IMR-90 (cell line): ENCODE data around the gene LRRC18. TPM values are rescaled to one million over a fixed set of nuclear protein-coding genes. Genes with fewer than 3 reads are reported as not detected.

Experiments
- ATAC-seq: fragments of 200-7000 bp; cut with Tn5 transposase; 2 replicates; pipeline ENCODE4 v1.9.1; 2020; ENCODE audit warnings: low read depth, mild to moderate bottlenecking, moderate library complexity
- BruUV-seq: library from RNA; stranded (reverse); fragments of 400-500 nt; replicated peaks from 2 replicates; lab custom pipeline; 2021; lab: Mats Ljungman, UMichigan
- CTCF ChIA-PET: fragments of 300-600 bp; formaldehyde crosslinking; extraction: SDS; loops from one replicate; lab custom pipeline; 2021; ENCODE audit warnings: antibody characterized with exemption; lab: Yijun Ruan, JAX
- POLR2A ChIA-PET: fragments of 300-600 bp; sonication (Branson Sonifier 250); formaldehyde crosslinking; loops from one replicate; lab custom pipeline; 2022; ENCODE audit warnings: antibody characterized with exemption; ENCODE audit not compliant: unreplicated experiment; lab: Charles Lee
- DNase-seq: peaks from one replicate; pipeline ENCODE4 v3.0.0; 2013
- H2AFZ ChIP-seq: replicated peaks from 2 replicates; pipeline ENCODE3; 2013; ENCODE audit warnings: low read length, mild to moderate bottlenecking; ENCODE audit not compliant: poor library complexity
- H2AK5ac ChIP-seq: 2 replicates; pipeline ENCODE4 v1.6.1; 2013; ENCODE audit warnings: low read depth, low read length, inconsistent platforms
- H2AK9ac ChIP-seq: replicated peaks from 2 replicates; pipeline ENCODE3; 2013; ENCODE audit warnings: mild to moderate bottlenecking, low read depth, low read length, moderate library complexity; ENCODE audit not compliant: poor library complexity
- H2BK120ac ChIP-seq: 2 replicates; pipeline ENCODE4 v1.6.1; 2013; ENCODE audit warnings: low read depth, low read length, inconsistent platforms
- H2BK15ac ChIP-seq: 3 replicates; pipeline ENCODE4 v1.6.1; 2013; ENCODE audit warnings: low read depth, low read length, inconsistent platforms
- H2BK20ac ChIP-seq: 2 replicates; pipeline ENCODE4 v1.6.1; 2013; ENCODE audit warnings: low read depth, mild to moderate bottlenecking, inconsistent platforms, low read length, moderate library complexity
- H2BK5ac ChIP-seq: 2 replicates; pipeline ENCODE4 v1.6.1; 2013; ENCODE audit warnings: mild to moderate bottlenecking, low read depth, low read length, inconsistent platforms; ENCODE audit not compliant: poor library complexity, severe bottlenecking
- H3K14ac ChIP-seq: replicated peaks from 2 replicates; pipeline ENCODE4 v1.6.1; 2013; ENCODE audit warnings: low read depth, low read length, inconsistent platforms
- H3K18ac ChIP-seq: 2 replicates; pipeline ENCODE4 v1.6.1; 2013; ENCODE audit warnings: low read depth, low read length, control low read depth
- H3K23ac ChIP-seq: 2 replicates; pipeline ENCODE4 v1.6.1; 2013; ENCODE audit warnings: low read depth, low read length, inconsistent platforms
- H3K27ac ChIP-seq: 2 replicates; pipeline ENCODE4 v1.5.1; 2013; ENCODE audit warnings: mild to moderate bottlenecking, control low read depth, low read length; ENCODE audit not compliant: insufficient read depth
- H3K27me3 ChIP-seq: 2 replicates; pipeline ENCODE4 v1.6.1; 2013; ENCODE audit warnings: low read length; ENCODE audit not compliant: control insufficient read depth, insufficient read depth
- H3K36me3 ChIP-seq: 2 replicates; pipeline ENCODE4 v1.6.1; 2013; ENCODE audit warnings: low read length, mixed read lengths; ENCODE audit not compliant: control insufficient read depth, insufficient read depth
- H3K4ac ChIP-seq: 2 replicates; pipeline ENCODE4 v1.6.1; 2013; ENCODE audit warnings: low read depth, low read length, inconsistent platforms
- H3K4me1 ChIP-seq: 2 replicates; pipeline ENCODE4 v1.6.1; 2013; ENCODE audit warnings: low read length, mixed read lengths; ENCODE audit not compliant: control insufficient read depth, insufficient read depth
- H3K4me2 ChIP-seq: 2 replicates; pipeline ENCODE4 v1.6.1; 2013; ENCODE audit warnings: low read depth, mild to moderate bottlenecking, control low read depth, low read length, moderate library complexity
- H3K4me3 ChIP-seq: 2 replicates; pipeline ENCODE4 v1.5.1; 2013; ENCODE audit warnings: low read depth, mild to moderate bottlenecking, control low read depth, low read length, moderate library complexity; ENCODE audit not compliant: insufficient read depth
- H3K56ac ChIP-seq: 2 replicates; pipeline ENCODE4 v1.6.1; 2013; ENCODE audit warnings: low read length, inconsistent platforms; ENCODE audit not compliant: insufficient read depth; ENCODE audit errors: extremely low read depth
- H3K79me1 ChIP-seq, 2 experiments: 2 replicates each; pipeline ENCODE4 v1.6.1; 2013; ENCODE audit warnings: low read length in 2 of 2, inconsistent platforms in 1 of 2, low read depth in 1 of 2
- H3K9ac ChIP-seq: 2 replicates; pipeline ENCODE4 v1.6.1; 2013; ENCODE audit warnings: low read depth, low read length, control low read depth
- H3K9me1 ChIP-seq: 2 replicates; pipeline ENCODE4 v1.6.1; 2013; ENCODE audit warnings: low read length, inconsistent platforms; ENCODE audit not compliant: insufficient read depth
- H3K9me3 ChIP-seq: 2 replicates; pipeline ENCODE4 v1.6.1; 2013; ENCODE audit warnings: low read length; ENCODE audit not compliant: control insufficient read depth, insufficient read depth
- H4K20me1 ChIP-seq: 2 replicates; pipeline ENCODE4 v1.6.1; 2013; ENCODE audit warnings: low read length, inconsistent platforms; ENCODE audit not compliant: insufficient read depth
- H4K5ac ChIP-seq: 2 replicates; pipeline ENCODE4 v1.6.1; 2013; ENCODE audit warnings: mild to moderate bottlenecking, low read depth, low read length, control low read depth
- H4K8ac ChIP-seq, 2 experiments: 2 replicates each; pipeline ENCODE4 v1.6.1; 2013; ENCODE audit warnings: low read depth in 2 of 2, low read length in 2 of 2, control low read depth in 1 of 2, inconsistent platforms in 1 of 2
- H4K91ac ChIP-seq: 2 replicates; pipeline ENCODE4 v1.6.1; 2013; ENCODE audit warnings: low read depth, low read length, inconsistent platforms; ENCODE audit not compliant: insufficient read depth
- MAFK ChIP-seq: IDR thresholded peaks from 2 replicates; pipeline ENCODE4 v1.6.1; 2012; ENCODE audit warnings: low read depth, low read length, improper control_type of control experiment
- MAZ ChIP-seq: IDR thresholded peaks from 2 replicates; pipeline ENCODE4 v1.6.1; 2012; ENCODE audit warnings: low read depth, mild to moderate bottlenecking, low read length, improper control_type of control experiment, moderate library complexity, borderline replicate concordance
- RAD21 ChIP-seq: IDR thresholded peaks from 2 replicates; pipeline ENCODE4 v1.6.1; 2012; ENCODE audit warnings: low read length, improper control_type of control experiment
- WGBS, 2 experiments: methylation state at CpG; one replicate each; pipeline versions ENCODE4 v1.1.5 to v1.1.7; 2013; ENCODE audit warnings: missing lambda C conversion rate in 2 of 2; ENCODE audit not compliant: insufficient read length in 1 of 2; ENCODE audit errors: extremely low coverage in 2 of 2; 5-methylcytosine and 5-hydroxymethylcytosine counted together
- dilution Hi-C: fragments of 300-500 bp; cut with HindIII; formaldehyde crosslinking; loops from one replicate; pipeline ENCODE4 v1.14.3; 2018; ENCODE audit warnings: low sequenced_read_pairs; ENCODE audit not compliant: unreplicated experiment
- in situ Hi-C: fragments of 300-500 bp; cut with MboI; formaldehyde crosslinking; loops from 3 replicates; pipeline ENCODE4 v1.14.3; 2019; ENCODE audit warnings: low sequenced_read_pairs, inconsistent platforms, mixed read lengths
- intact Hi-C: fragments of 100-400 bp; cut with micrococcal nuclease; formaldehyde crosslinking; loops from 2 replicates; pipeline ENCODE4 v1.10.0; 2022
- polyA plus RNA-seq, 3 experiments: library from polyadenylated mRNA; depleted of rRNA; stranded (reverse); fragments of >200 nt; gene quantifications; 2 replicates each; pipeline ENCODE4 v1.2.3, GENCODE V29; 2012; ENCODE audit warnings: low replicate concordance in 1 of 3
- total RNA-seq: library from RNA; depleted of rRNA; stranded (reverse); fragments of >200 nt; gene quantifications from 2 replicates; pipeline ENCODE4 v1.2.3, GENCODE V29; 2012
- TF ChIP-seq, protein P1 (sequence below): conservative IDR thresholded peaks from 2 replicates; pipeline ENCODE4 v1.5.1; 2012; ENCODE audit warnings: mild to moderate bottlenecking, low read depth, low read length, improper control_type of control experiment

Gene LRRC18
- total and polyA plus RNA-seq, 2 of the 4 experiments (the other 2 are of a cell fraction): not detected

DNA sequence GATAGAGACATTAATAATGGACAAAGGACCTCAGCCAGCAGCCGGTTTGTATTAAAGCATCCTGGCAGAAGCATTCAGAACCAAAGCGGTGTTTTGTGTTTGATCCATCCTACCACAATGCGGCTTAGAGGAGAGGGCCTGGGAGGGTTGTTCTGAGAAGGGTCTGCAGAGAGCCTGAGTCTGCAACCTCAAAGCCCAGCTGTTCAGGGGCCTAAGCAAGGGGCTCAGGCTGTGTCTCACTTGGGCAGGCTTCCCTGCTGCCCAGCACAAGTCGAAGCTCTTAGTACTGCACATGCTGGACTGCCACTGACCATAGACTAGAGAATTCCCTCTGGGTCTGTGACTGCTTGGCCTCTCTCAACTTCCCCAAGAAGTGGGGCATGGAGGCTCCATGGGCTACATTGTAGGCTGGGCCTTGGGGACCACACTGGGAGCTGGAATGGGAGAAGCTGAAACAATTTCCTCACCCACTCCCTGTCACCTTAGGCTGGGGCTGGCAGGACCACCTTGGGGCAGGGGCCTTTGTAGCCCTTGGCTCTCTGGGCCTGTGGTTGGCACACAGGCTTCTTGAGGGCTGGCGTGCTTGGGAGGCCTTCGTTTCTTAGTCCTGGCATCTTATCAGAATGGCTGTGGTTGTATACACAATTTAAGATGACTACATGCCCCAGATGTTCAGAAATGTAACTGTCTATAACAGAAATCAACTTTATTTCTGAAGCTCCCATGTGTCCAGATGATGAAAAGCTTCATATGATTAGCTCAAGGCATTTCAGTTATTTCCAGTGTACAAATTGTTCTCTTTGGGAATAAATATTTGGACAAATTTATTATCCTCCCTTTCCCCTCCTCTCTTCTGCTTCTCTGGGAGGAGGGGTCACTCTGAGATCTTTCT is 44.5 kb downstream of the LRRC18 start:
- no peak overlapping the region for H4K8ac ChIP-seq
- ATAC-seq: peak; percentile 60
- H4K5ac ChIP-seq: no peak overlapping the region
- no peak overlapping the region for H2AFZ ChIP-seq
- H2BK5ac ChIP-seq: no peak overlapping the region
- H3K4me3 ChIP-seq: no peak overlapping the region
- ChIA-PET CTCF (interaction anchor here (0.6 to 1.4 kb wide), 2 partner anchors 11 to 317 kb away, joined by 3 read pairs; no protein-coding TSS in a partner anchor), POLR2A (interaction anchor here (0.5 kb wide), 1 partner anchor 643 kb away, joined by 4 read pairs; no protein-coding TSS in a partner anchor)
- H3K23ac ChIP-seq: no peak overlapping the region
- H3K4me1 ChIP-seq: no peaks in the 10 kb centered on the region
- dilution Hi-C loops: no loop called here
- no peak overlapping the region for H3K4me2 ChIP-seq
- no peak overlapping the region for H3K4ac ChIP-seq
- no peaks in the 10 kb centered on the region for H3K36me3 ChIP-seq
- in situ Hi-C loops: no loop called here
- no peaks in the 10 kb centered on the region for H3K9me3 ChIP-seq
- 17% methylated on average over 1 of the region's 6 CpGs; no CpG with 5 or more reads in 1 of the 2 experiments for WGBS, 2 experiments
- H3K9ac ChIP-seq: no peak overlapping the region
- H2BK15ac ChIP-seq: no peak overlapping the region
- H4K20me1 ChIP-seq: no peaks in the 10 kb centered on the region
- intact Hi-C loops: no loop called here
- no peaks in the 10 kb centered on the region; the same call in 1 of the 2 replicates for H3K27me3 ChIP-seq
- H2AK5ac ChIP-seq: no peak overlapping the region
- no peak overlapping the region for H2BK120ac ChIP-seq
- TF ChIP-seq, protein P1, sequence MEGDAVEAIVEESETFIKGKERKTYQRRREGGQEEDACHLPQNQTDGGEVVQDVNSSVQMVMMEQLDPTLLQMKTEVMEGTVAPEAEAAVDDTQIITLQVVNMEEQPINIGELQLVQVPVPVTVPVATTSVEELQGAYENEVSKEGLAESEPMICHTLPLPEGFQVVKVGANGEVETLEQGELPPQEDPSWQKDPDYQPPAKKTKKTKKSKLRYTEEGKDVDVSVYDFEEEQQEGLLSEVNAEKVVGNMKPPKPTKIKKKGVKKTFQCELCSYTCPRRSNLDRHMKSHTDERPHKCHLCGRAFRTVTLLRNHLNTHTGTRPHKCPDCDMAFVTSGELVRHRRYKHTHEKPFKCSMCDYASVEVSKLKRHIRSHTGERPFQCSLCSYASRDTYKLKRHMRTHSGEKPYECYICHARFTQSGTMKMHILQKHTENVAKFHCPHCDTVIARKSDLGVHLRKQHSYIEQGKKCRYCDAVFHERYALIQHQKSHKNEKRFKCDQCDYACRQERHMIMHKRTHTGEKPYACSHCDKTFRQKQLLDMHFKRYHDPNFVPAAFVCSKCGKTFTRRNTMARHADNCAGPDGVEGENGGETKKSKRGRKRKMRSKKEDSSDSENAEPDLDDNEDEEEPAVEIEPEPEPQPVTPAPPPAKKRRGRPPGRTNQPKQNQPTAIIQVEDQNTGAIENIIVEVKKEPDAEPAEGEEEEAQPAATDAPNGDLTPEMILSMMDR: no peak
- TF ChIP-seq RAD21: no peak
- TF ChIP-seq MAZ: no peak
- no peak for TF ChIP-seq MAFK
- BruUV-seq: no TSS peak
- H3K27ac ChIP-seq: no peak overlapping the region
- no peak overlapping the region for H2AK9ac ChIP-seq
- no peak overlapping the region for H2BK20ac ChIP-seq
- no peak overlapping the region for H3K14ac ChIP-seq
- no peak overlapping the region for H3K18ac ChIP-seq
- no peak overlapping the region for H3K56ac ChIP-seq
- no peaks in the 10 kb centered on the region for H3K9me1 ChIP-seq
- H4K91ac ChIP-seq: no peak overlapping the region
- DNase-seq: no peak
- H3K79me1 ChIP-seq: no peaks in the 10 kb centered on the region
